Neural cell (in vitro differentiated cells): ENCODE results near the gene DNAH7. TPM values are rescaled to one million over a fixed set of nuclear protein-coding genes. Genes with fewer than 3 reads are reported as not detected.

Experiments used
- H2AFZ ChIP-seq: fragments of 200-600, 300-800 bp; sonication (generic), shearing (Covaris generic); 2 replicates; pipeline ENCODE4 v1.6.0; 2014; ENCODE audit warnings: low read depth, mild to moderate bottlenecking, antibody characterized with exemption, low read length, moderate library complexity
- H3F3A ChIP-seq: fragments of 200-600 bp; shearing (Covaris generic); 2 replicates; pipeline ENCODE4 v1.6.1; 2016; ENCODE audit warnings: mild to moderate bottlenecking, moderate library complexity, mixed read lengths, antibody characterized with exemption, low read length; ENCODE audit not compliant: insufficient read depth, poor library complexity, severe bottlenecking
- H3K27ac ChIP-seq: fragments of 200-600, 300-800 bp; sonication (generic), shearing (Covaris generic); 2 replicates; pipeline ENCODE4 v1.5.1; 2014; ENCODE audit warnings: mild to moderate bottlenecking, low read length, moderate library complexity
- H3K27me3 ChIP-seq: fragments of 300-800, 200-600 bp; sonication (generic), shearing (Covaris generic); 2 replicates; pipeline ENCODE4 v1.6.0; 2014; ENCODE audit warnings: mild to moderate bottlenecking, low read depth, low read length, moderate library complexity; ENCODE audit not compliant: insufficient read depth
- H3K36me3 ChIP-seq: fragments of 300-800, 200-600 bp; sonication (generic), shearing (Covaris generic); 2 replicates; pipeline ENCODE4 v1.5.1; 2014; ENCODE audit warnings: mild to moderate bottlenecking, antibody characterized with exemption, low read length, moderate library complexity; ENCODE audit not compliant: insufficient read depth
- H3K4me2 ChIP-seq: fragments of 300-800, 200-600 bp; sonication (generic), shearing (Covaris generic); 2 replicates; pipeline ENCODE4 v1.6.0; 2014; ENCODE audit warnings: mild to moderate bottlenecking, low read length
- H3K4me3 ChIP-seq: fragments of 300-800, 200-600 bp; sonication (generic), shearing (Covaris generic); 2 replicates; pipeline ENCODE4 v1.5.1; 2014; ENCODE audit warnings: mild to moderate bottlenecking, low read length, moderate library complexity
- H3K79me2 ChIP-seq: fragments of 200-600 bp; shearing (Covaris generic); replicated peaks from 2 replicates; pipeline ENCODE4 v1.6.0; 2014; ENCODE audit warnings: mild to moderate bottlenecking, low read length, moderate library complexity; ENCODE audit not compliant: insufficient read depth
- H3K9ac ChIP-seq: fragments of 300-800, 200-600 bp; sonication (generic), shearing (Covaris generic); 2 replicates; pipeline ENCODE4 v1.6.1; 2016; ENCODE audit warnings: mild to moderate bottlenecking, low read length, mixed read lengths
- H3K9me2 ChIP-seq: fragments of 200-600 bp; shearing (Covaris generic); 2 replicates; pipeline ENCODE4 v1.6.1; 2016; ENCODE audit warnings: mild to moderate bottlenecking, low read length, mixed read lengths; ENCODE audit not compliant: insufficient read depth
- H3K9me3 ChIP-seq: fragments of 200-600, 300-800 bp; sonication (generic), shearing (Covaris generic); 2 replicates; pipeline ENCODE4 v1.6.1; 2016; ENCODE audit warnings: mild to moderate bottlenecking, mixed run types, low read length, moderate library complexity, mixed read lengths
- H4K20me1 ChIP-seq: fragments of 200-600 bp; shearing (Covaris generic); 2 replicates; pipeline ENCODE4 v1.6.1; 2016; ENCODE audit warnings: mild to moderate bottlenecking, mixed run types; ENCODE audit not compliant: insufficient read depth
- CTCF ChIP-seq: fragments of 450-650 bp; IDR thresholded peaks from 2 replicates; pipeline ENCODE4 v1.5.1; 2014; ENCODE audit warnings: antibody characterized with exemption, mild to moderate bottlenecking, moderate library complexity; ENCODE audit not compliant: poor library complexity, severe bottlenecking
- EP300 ChIP-seq: fragments of 450-650 bp; conservative IDR thresholded peaks from 2 replicates; pipeline ENCODE4 v1.6.1; 2014; ENCODE audit warnings: antibody characterized with exemption, mild to moderate bottlenecking, moderate library complexity; ENCODE audit not compliant: poor library complexity, severe bottlenecking
- EZH2 ChIP-seq: fragments of 200-600, 300-800 bp; shearing (Covaris generic), sonication (generic); IDR thresholded peaks from 2 replicates; pipeline ENCODE4 v1.6.1; 2014; ENCODE audit warnings: antibody characterized with exemption, low read length, borderline replicate concordance, mild to moderate bottlenecking; ENCODE audit not compliant: insufficient read depth, poor library complexity, severe bottlenecking
- MXI1 ChIP-seq: fragments of 450-650 bp; conservative IDR thresholded peaks from 2 replicates; pipeline ENCODE4 v1.6.1; 2014; ENCODE audit warnings: antibody characterized with exemption, mild to moderate bottlenecking; ENCODE audit not compliant: poor library complexity, severe bottlenecking
- POLR2AphosphoS5 ChIP-seq: IDR thresholded peaks from 2 replicates; pipeline ENCODE4 v1.6.1; 2012
- RAD21 ChIP-seq: fragments of 450-650 bp; conservative IDR thresholded peaks from 2 replicates; pipeline ENCODE4 v1.6.1; 2014; ENCODE audit warnings: antibody characterized with exemption, mild to moderate bottlenecking, moderate library complexity
- SMC3 ChIP-seq: fragments of 450-650 bp; conservative IDR thresholded peaks from 2 replicates; pipeline ENCODE4 v1.6.1; 2014; ENCODE audit warnings: antibody characterized with exemption, mild to moderate bottlenecking, moderate library complexity; ENCODE audit not compliant: poor library complexity
- TAF1 ChIP-seq: IDR thresholded peaks from 2 replicates; pipeline ENCODE4 v1.6.1; 2012; ENCODE audit warnings: low read depth
- polyA plus RNA-seq: library from polyadenylated mRNA; depleted of rRNA; stranded (reverse); fragments of >200 nt; gene quantifications from 2 replicates; pipeline ENCODE4 v1.2.3, GENCODE V29; 2014
- TF ChIP-seq, protein P1 (sequence below): IDR thresholded peaks from 2 replicates; pipeline ENCODE4 v1.6.1; 2012; ENCODE audit warnings: borderline replicate concordance

The DNAH7 gene
- polyA plus RNA-seq, 1 donor from 2014 or later = 0.67 TPM

GRCh38 chr2:196000551-196000950 is 68.1 kb downstream of the DNAH7 start:
- Histone ChIP-seq H3F3A (no peaks in the 10 kb centered on the region), H3K9ac (no peak overlapping the region), H2AFZ (no peak overlapping the region), H3K9me2 (no peaks in the 10 kb centered on the region), H3K27me3 (no peaks in the 10 kb centered on the region), H3K27ac (no peak overlapping the region), H4K20me1 (no peaks in the 10 kb centered on the region), H3K9me3 (no peaks in the 10 kb centered on the region), H3K4me3 (no peak overlapping the region), H3K4me2 (no peak overlapping the region), H3K79me2 (no peaks in the 10 kb centered on the region), H3K36me3 (no peaks in the 10 kb centered on the region)
- no peak for TF ChIP-seq CTCF
- TF ChIP-seq, protein P1, sequence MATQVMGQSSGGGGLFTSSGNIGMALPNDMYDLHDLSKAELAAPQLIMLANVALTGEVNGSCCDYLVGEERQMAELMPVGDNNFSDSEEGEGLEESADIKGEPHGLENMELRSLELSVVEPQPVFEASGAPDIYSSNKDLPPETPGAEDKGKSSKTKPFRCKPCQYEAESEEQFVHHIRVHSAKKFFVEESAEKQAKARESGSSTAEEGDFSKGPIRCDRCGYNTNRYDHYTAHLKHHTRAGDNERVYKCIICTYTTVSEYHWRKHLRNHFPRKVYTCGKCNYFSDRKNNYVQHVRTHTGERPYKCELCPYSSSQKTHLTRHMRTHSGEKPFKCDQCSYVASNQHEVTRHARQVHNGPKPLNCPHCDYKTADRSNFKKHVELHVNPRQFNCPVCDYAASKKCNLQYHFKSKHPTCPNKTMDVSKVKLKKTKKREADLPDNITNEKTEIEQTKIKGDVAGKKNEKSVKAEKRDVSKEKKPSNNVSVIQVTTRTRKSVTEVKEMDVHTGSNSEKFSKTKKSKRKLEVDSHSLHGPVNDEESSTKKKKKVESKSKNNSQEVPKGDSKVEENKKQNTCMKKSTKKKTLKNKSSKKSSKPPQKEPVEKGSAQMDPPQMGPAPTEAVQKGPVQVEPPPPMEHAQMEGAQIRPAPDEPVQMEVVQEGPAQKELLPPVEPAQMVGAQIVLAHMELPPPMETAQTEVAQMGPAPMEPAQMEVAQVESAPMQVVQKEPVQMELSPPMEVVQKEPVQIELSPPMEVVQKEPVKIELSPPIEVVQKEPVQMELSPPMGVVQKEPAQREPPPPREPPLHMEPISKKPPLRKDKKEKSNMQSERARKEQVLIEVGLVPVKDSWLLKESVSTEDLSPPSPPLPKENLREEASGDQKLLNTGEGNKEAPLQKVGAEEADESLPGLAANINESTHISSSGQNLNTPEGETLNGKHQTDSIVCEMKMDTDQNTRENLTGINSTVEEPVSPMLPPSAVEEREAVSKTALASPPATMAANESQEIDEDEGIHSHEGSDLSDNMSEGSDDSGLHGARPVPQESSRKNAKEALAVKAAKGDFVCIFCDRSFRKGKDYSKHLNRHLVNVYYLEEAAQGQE = no peak
- no peak for TF ChIP-seq RAD21
- TF ChIP-seq EZH2 = no peak

GRCh38 chr2:195998070-195998469 is 70.6 kb downstream of the DNAH7 start:
- Histone ChIP-seq H2AFZ (no peak overlapping the region), H3K36me3 (no peaks in the 10 kb centered on the region), H3K9ac (no peak overlapping the region), H3K27ac (no peak overlapping the region), H4K20me1 (no peaks in the 10 kb centered on the region), H3K27me3 (no peaks in the 10 kb centered on the region), H3K4me2 (no peak overlapping the region), H3F3A (no peaks in the 10 kb centered on the region), H3K9me2 (no peaks in the 10 kb centered on the region), H3K4me3 (no peak overlapping the region), H3K79me2 (no peaks in the 10 kb centered on the region), H3K9me3 (no peaks in the 10 kb centered on the region)
- TF ChIP-seq SMC3 (no peak), MXI1 (no peak), EZH2 (no peak), EP300 (no peak), TAF1 (no peak), CTCF (no peak), POLR2AphosphoS5 (no peak), RAD21 (no peak)
- TF ChIP-seq, protein P1 = no peak
